Heart right ventricle (tissue), 16 donors: ENCODE results near the gene PLCB1. TPM values are rescaled to one million over a fixed set of nuclear protein-coding genes. Genes with fewer than 3 reads are reported as not detected.

ENCODE experiments used
- ATAC-seq, 8 donors: fragments of 200-7000 bp; cut with Tn5 transposase; one replicate each; pipeline ENCODE4 v1.9.1; 2020; ENCODE audit warnings: mild to moderate bottlenecking in 8 of 8, moderate library complexity in 8 of 8, moderate number of reproducible peaks in 1 of 8
- DNase-seq, 2 donors: peaks; one replicate each; pipeline ENCODE4 v3.0.0-alpha.2; 2020
- H3K27ac ChIP-seq, 10 donors: fragments of 200-600 bp; sonication (generic) in 2 of 10; one replicate each; pipeline versions ENCODE4 v1.5.0 to v1.8.0; 2020 to 2022; ENCODE audit warnings: mild to moderate bottlenecking in 3 of 10
- H3K27me3 ChIP-seq, 7 donors: fragments of 200-600 bp; one replicate each; pipeline ENCODE4 v1.8.0; 2021 to 2022; ENCODE audit warnings: mild to moderate bottlenecking in 2 of 7
- H3K36me3 ChIP-seq, 9 donors: fragments of 200-600 bp; sonication (generic) in 1 of 9; one replicate each; pipeline versions ENCODE4 v1.5.0 to v1.8.0; 2020 to 2022; ENCODE audit warnings: mild to moderate bottlenecking in 2 of 9
- H3K4me1 ChIP-seq, 9 donors: fragments of 200-600 bp; sonication (generic) in 1 of 9; one replicate each; pipeline versions ENCODE4 v1.5.0 to v1.8.0; 2020 to 2022; ENCODE audit warnings: mild to moderate bottlenecking in 4 of 9
- H3K4me3 ChIP-seq, 10 donors: fragments of 200-600 bp; sonication (generic) in 2 of 10; one replicate each; pipeline versions ENCODE4 v1.5.0 to v1.8.0; 2020 to 2022; ENCODE audit warnings: mild to moderate bottlenecking in 7 of 10, moderate library complexity in 2 of 10
- H3K9me3 ChIP-seq, 11 donors: fragments of 200-600 bp in 10 of 11; sonication (generic) in 2 of 11; one replicate each; pipeline versions ENCODE4 v1.5.0 to v1.8.0; 2013 to 2022; ENCODE audit warnings: mild to moderate bottlenecking in 2 of 11, control low read depth in 1 of 11, moderate library complexity in 1 of 11
- CTCF ChIP-seq, 9 donors: fragments of 200-600 bp; sonication (generic) in 2 of 9; IDR thresholded peaks; one replicate each; pipeline versions ENCODE4 v1.5.0 to v1.8.0; 2021 to 2022; ENCODE audit warnings: antibody characterized with exemption in 9 of 9, mild to moderate bottlenecking in 5 of 9, moderate library complexity in 1 of 9
- WGBS, 2 donors: extraction: QIAGEN DNeasy Blood & Tissue Kit; methylation state at CpG; one replicate each; pipeline ENCODE4 v1.1.7; 2013; ENCODE audit warnings: inconsistent platforms in 1 of 2; 5-methylcytosine and 5-hydroxymethylcytosine counted together
- intact Hi-C, 10 donors: fragments of 100-400 bp; cut with DNase I; formaldehyde crosslinking; loops; one replicate each; pipeline versions ENCODE4 v1.11.1 to v1.14.2; 2022
- polyA plus RNA-seq, 2 donors: library from polyadenylated mRNA; stranded (reverse); fragments of 200-250 nt; gene quantifications; one replicate each; pipeline ENCODE4 v1.2.3, GENCODE V29; 2013
- total RNA-seq, 10 donors: library from RNA; stranded (reverse); fragmentation: NEBNext Ultra II Directional in 3 of 10; extraction: Animal tissue kit (Norgen Biotek cat#: 25700) in 3 of 10; gene quantifications; one replicate each; pipeline versions ENCODE4 v1.2.1 to v1.2.4, GENCODE V29; 2021 to 2023
- donor health status: Arrhythmogenic right ventricular cardiomyopathy.
- donor health status: ischemic (EF 13 %, LVEDD 7.1; RV severe dilation, severe dysfunction).
- donor health status: healthy with polysubstance abuse.
- donor health status: DM: no; HTN: yes; CAD: no.
- donor health status: DM: no; HTN: no; CAD: no.
- donor health status: ischemic (EF 25% LVEDD 6.9; RV normal size, moderate dysfunction).
- donor health status: ischemic (EF 25% LVEDD 5.7; RV mildly dilated, moderate dysfunction).
- donor health status: healthy.
- donor health status: DM: yes; HTN: yes; CAD: no.
- donor health status: Ischemic cardiomyopathy.
- donor health status: ischemic (EF 35%, LVEDD 5.7; RV mildly dilated, moderate dysfunction).
- donor health status: nonischemic (EF 11% LVEDD 7.7; RV severe dilation, severe dysfunction).
- donor health status: DM: yes; HTN: yes; CAD: no.
- donor health status: PGD.
- donor health status: ischemic (EF 29% LVEDD 5.4; RV normal size, mild dysfunction).
- donor health status: nonischemic (EF 23%, LVEDD 6.1; RV moderate dilation, normal function).

The PLCB1 gene
- total and polyA plus RNA-seq, 12 donors, result 2.2 to 12.7 (median 7.1) TPM

DNA sequence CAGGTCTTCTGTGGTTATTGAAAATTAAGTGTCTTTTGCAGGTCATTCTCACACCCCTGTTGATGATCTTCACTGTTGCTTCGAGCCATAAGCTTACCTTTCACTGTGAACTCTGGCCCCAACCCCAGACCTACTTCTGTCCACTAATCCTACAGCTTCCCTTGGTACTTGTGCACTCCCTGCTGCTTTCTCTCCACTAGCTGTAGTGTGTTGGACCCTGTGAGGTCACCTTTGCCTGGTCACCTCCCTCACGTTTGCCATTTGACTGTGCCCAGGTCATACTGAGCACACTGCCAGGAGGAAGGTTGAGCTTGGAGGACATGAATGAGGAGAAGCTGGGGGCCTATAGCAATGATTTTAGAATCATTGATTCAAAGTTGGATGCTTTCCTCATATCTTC lies 94.0 kb downstream of the PLCB1 start:
- H3K4me3 ChIP-seq, result no peak overlapping the region
- peaks cover 0 to 22% (median 0%) of the 10 kb centered on the region in 9 donors for H3K4me1 ChIP-seq
- ATAC-seq, result no peak
- TF ChIP-seq CTCF (IDR thresholded peaks at IDR 0.05), result no peak
- 95 to 98% methylated on average over 2 of the region's 2 CpGs for WGBS, 2 donors
- no peak overlapping the region for H3K27ac ChIP-seq
- H3K27me3 ChIP-seq, result no peaks in the 10 kb centered on the region
- DNase-seq, result no peak
- no peaks in the 10 kb centered on the region for H3K36me3 ChIP-seq
- intact Hi-C loops, result no loop called here
- no peaks in the 10 kb centered on the region for H3K9me3 ChIP-seq

DNA sequence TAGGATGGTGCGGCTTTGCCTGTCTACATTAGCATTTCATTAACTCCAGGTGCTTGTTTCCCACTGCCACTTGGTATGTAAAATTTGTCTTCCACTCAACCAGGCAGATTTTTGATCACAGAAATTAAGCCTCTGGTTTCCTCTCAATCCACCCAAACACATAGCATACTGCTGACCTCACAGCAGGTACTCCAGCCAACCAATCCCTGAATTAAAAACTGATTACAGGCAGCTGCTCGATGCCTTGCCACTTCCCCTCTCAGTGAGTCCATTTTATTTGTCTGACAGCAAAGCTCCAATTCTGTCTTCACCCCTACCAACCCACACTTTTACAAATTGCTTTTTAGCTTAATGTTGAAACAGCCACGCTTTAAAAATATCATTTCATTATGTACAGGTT lies 95.2 kb downstream of the PLCB1 start:
- Histone ChIP-seq H3K27ac (no peak overlapping the region), H3K4me1 (peaks cover 0 to 24% (median 0%) of the 10 kb centered on the region in 9 donors), H3K36me3 (no peaks in the 10 kb centered on the region), H3K4me3 (no peak overlapping the region), H3K27me3 (no peaks in the 10 kb centered on the region), H3K9me3 (no peaks in the 10 kb centered on the region)
- TF ChIP-seq CTCF (IDR thresholded peaks at IDR 0.05), result no peak
- intact Hi-C loops, result no loop called here
- ATAC-seq (peak in 1 of 8 donors; percentile 29), DNase-seq (no peak)
- whole genome bisulfite sequencing, 2 donors, result 72 to 77% methylated on average over 3 of the region's 3 CpGs

DNA sequence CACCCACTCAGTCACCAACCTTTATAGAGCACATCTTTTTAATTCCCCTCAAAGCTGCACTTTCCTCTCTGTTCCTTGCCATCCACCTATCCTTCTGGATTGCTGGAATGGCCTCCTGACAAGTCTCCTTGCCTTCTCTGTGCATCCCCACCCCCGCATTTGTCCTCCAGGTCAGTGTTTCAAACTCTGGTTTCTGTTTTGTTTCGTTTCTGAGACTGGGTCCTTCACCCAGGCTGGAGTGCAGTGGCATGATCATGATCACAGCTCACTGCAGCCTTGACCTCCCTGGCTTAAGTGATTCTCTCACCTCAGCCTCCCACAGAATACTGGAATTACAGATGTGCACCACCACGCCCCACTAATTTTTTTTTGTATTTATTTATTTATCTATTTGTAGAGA lies 96.2 kb downstream of the PLCB1 start:
- 81 to 86% methylated on average over 3 of the region's 3 CpGs for WGBS, 2 donors
- no peak for ATAC-seq

GRCh38 chr20:8229090-8229489 lies 97.0 kb downstream of the PLCB1 start:
- no peak for DNase-seq
- Histone ChIP-seq H3K4me1 (peaks cover 0 to 32% (median 5%) of the 10 kb centered on the region in 9 donors), H3K4me3 (no peak overlapping the region), H3K27ac (no peak overlapping the region), H3K9me3 (no peaks in the 10 kb centered on the region), H3K27me3 (no peaks in the 10 kb centered on the region), H3K36me3 (no peaks in the 10 kb centered on the region)
- intact Hi-C loops, result no loop called here
- ATAC-seq, result no peak
- 94 to 100% methylated on average over 1 of the region's 1 CpG for WGBS, 2 donors
- no peak for TF ChIP-seq CTCF (IDR thresholded peaks at IDR 0.05)

More for the DNA sequence above, 96.2 kb downstream of the PLCB1 start:
- H3K9me3 ChIP-seq, result no peaks in the 10 kb centered on the region
- H3K4me1 ChIP-seq, result peaks cover 0 to 24% (median under 1%) of the 10 kb centered on the region in 9 donors
- no peak overlapping the region for H3K4me3 ChIP-seq
- no peak for TF ChIP-seq CTCF (IDR thresholded peaks at IDR 0.05)
- DNase-seq, result no peak
- no peak overlapping the region for H3K27ac ChIP-seq
- intact Hi-C loops, result no loop called here
- no peaks in the 10 kb centered on the region for H3K27me3 ChIP-seq
- no peaks in the 10 kb centered on the region for H3K36me3 ChIP-seq
